NCI-H774 (cell line): ENCODE data around the gene SPIB.

Experiments used
- DNase-seq: peaks from one replicate; lab custom pipeline; 2025; lab: John Stamatoyannopoulos, UW

The SPIB gene

GRCh38 chr19:50444059-50444458 is 25.3 kb downstream of the SPIB start:
- no peak for DNase-seq

- no peak for DNase-seq
These were observed 28.3 kb downstream of the SPIB start for GRCh38 chr19:50447053-50447452.

GRCh38 chr19:50447750-50448149 is 29.0 kb downstream of the SPIB start:
- no peak for DNase-seq

GRCh38 chr19:50449236-50449899 is 30.6 kb downstream of the SPIB start:
- DNase-seq: no peak

- no peak for DNase-seq
These were observed 31.9 kb downstream of the SPIB start for GRCh38 chr19:50450369-50451222.

- no peak for DNase-seq
These were observed 32.4 kb downstream of the SPIB start for GRCh38 chr19:50451223-50451534.

- no peak for DNase-seq
These were observed 34.5 kb downstream of the SPIB start for GRCh38 chr19:50453243-50453642.

- DNase-seq: no peak
These were observed 37.3 kb downstream of the SPIB start for GRCh38 chr19:50455992-50456391.

- DNase-seq: no peak
These were observed 38.6 kb downstream of the SPIB start for GRCh38 chr19:50457300-50457699.

- DNase-seq: no peak
These were observed 39.8 kb downstream of the SPIB start for GRCh38 chr19:50458396-50459066.

- DNase-seq: no peak
These were observed 40.3 kb downstream of the SPIB start for GRCh38 chr19:50459067-50459456.

GRCh38 chr19:50459638-50460037 is 40.9 kb downstream of the SPIB start:
- DNase-seq: no peak

GRCh38 chr19:50460161-50460765 is 41.5 kb downstream of the SPIB start:
- no peak for DNase-seq

- peak; percentile 56 for DNase-seq
These were observed 42.5 kb downstream of the SPIB start for GRCh38 chr19:50461066-50461875.

- DNase-seq: no peak
These were observed 44.2 kb downstream of the SPIB start for GRCh38 chr19:50462970-50463369.

GRCh38 chr19:50464348-50464747 is 45.6 kb downstream of the SPIB start:
- no peak for DNase-seq

- no peak for DNase-seq
These were observed 46.3 kb downstream of the SPIB start for GRCh38 chr19:50465000-50465399.

GRCh38 chr19:50465986-50466705 is 47.4 kb downstream of the SPIB start:
- DNase-seq: peak; percentile 78

- no peak for DNase-seq
These were observed 47.9 kb downstream of the SPIB start for GRCh38 chr19:50466706-50467039.

GRCh38 chr19:50467566-50467965 is 48.8 kb downstream of the SPIB start:
- DNase-seq: no peak

- no peak for DNase-seq
These were observed 50.1 kb downstream of the SPIB start for GRCh38 chr19:50468818-50469217.
